Gastrocnemius medialis (tissue), 4 donors: ENCODE measurements around the gene SPDYE17.
"Not testable (repeated sequence)": the region's sequence is repeated elsewhere in the genome, so short reads cannot be mapped to it uniquely, and the experiment has no call there.

ENCODE experiments used
- POLR2A ChIP-seq, 2 donors: fragments of 450-650 bp; IDR thresholded peaks; one replicate each; pipeline ENCODE4 v1.6.1; 2017; ENCODE audit warnings: antibody characterized with exemption in 2 of 2, mild to moderate bottlenecking in 2 of 2, moderate library complexity in 2 of 2
- TF ChIP-seq, protein P1 (sequence below), 5 experiments: fragments of 450-650 bp in 3 of 5; fragments of 200-600 bp in 2 of 5; sonication (generic) in 2 of 5; IDR thresholded peaks in 4 of 5; conservative IDR thresholded peaks in 1 of 5; 1 replicate in 4 of 5; 2 replicates in 1 of 5; pipeline ENCODE4 v1.5.1; 2016 to 2019; ENCODE audit warnings: antibody characterized with exemption in 5 of 5, mild to moderate bottlenecking in 3 of 5, moderate library complexity in 3 of 5

DNA sequence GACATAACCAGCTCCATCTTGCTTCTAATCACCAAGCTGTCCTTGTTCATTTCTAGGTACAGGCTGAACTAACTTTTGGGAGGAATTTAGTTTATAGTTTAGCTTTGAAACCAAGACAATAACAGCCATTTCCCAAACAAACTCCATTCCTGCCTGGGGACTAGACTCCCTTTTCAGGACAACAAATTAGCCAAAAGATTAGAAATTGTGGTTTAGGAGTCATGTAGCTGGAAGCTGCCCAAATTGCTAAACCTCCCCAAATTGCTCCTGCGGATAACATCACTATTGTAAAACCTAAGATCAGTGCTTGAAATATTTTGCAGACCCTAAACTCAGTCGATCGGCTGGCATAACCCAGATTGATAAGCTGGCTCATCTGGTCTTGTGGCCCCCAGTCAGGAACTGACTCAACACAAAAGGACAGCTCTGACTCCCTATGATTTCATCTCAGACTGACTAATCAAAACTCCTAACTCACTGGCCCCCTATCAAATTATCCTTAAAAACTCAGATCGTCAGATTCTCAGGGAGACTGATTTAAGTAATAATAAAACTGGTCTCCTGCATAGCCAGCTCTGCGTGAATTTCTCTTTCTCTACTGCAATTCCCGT lies 42.7 kb upstream of the SPDYE17 start:
- TF ChIP-seq, protein P1, sequence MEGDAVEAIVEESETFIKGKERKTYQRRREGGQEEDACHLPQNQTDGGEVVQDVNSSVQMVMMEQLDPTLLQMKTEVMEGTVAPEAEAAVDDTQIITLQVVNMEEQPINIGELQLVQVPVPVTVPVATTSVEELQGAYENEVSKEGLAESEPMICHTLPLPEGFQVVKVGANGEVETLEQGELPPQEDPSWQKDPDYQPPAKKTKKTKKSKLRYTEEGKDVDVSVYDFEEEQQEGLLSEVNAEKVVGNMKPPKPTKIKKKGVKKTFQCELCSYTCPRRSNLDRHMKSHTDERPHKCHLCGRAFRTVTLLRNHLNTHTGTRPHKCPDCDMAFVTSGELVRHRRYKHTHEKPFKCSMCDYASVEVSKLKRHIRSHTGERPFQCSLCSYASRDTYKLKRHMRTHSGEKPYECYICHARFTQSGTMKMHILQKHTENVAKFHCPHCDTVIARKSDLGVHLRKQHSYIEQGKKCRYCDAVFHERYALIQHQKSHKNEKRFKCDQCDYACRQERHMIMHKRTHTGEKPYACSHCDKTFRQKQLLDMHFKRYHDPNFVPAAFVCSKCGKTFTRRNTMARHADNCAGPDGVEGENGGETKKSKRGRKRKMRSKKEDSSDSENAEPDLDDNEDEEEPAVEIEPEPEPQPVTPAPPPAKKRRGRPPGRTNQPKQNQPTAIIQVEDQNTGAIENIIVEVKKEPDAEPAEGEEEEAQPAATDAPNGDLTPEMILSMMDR (IDR thresholded peaks at IDR 0.05 in 4 of 5, conservative IDR thresholded peaks at IDR 0.05 in 1 of 5) = not testable (repeated sequence)
- TF ChIP-seq POLR2A (IDR thresholded peaks at IDR 0.05) = not testable (repeated sequence)
